DMS153 (cell line): ENCODE measurements around the gene MRM3.
"Not testable (repeated sequence)": the region's sequence is repeated elsewhere in the genome, so short reads cannot be mapped to it uniquely, and the experiment has no call there.

Source experiments
- DNase-seq: peaks from one replicate; lab custom pipeline; 2025; lab: John Stamatoyannopoulos, UW

Gene MRM3

GRCh38 chr17:825216-825615 lies 43.1 kb downstream of the MRM3 start:
- DNase-seq = no peak

DNA sequence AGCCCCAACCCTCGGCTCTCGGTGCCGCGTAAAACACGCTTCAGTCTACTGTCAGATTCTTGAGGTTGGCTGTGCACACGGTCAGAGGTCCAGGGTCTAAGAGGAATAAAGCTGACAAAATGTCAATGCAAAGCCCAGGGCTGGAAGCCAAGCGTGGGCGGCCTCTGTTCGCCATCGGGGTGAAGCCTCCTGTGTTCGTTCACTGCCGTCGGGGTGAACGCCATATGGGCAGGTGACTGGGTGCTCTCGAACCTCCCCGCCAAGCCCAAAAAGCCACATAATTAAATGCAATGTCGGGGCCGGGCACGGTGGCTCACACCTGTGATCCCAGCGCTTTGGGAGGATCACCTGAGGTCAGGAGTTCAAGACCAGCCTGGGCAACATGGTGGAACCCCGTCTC lies 44.6 kb downstream of the MRM3 start:
- no peak for DNase-seq

DNA sequence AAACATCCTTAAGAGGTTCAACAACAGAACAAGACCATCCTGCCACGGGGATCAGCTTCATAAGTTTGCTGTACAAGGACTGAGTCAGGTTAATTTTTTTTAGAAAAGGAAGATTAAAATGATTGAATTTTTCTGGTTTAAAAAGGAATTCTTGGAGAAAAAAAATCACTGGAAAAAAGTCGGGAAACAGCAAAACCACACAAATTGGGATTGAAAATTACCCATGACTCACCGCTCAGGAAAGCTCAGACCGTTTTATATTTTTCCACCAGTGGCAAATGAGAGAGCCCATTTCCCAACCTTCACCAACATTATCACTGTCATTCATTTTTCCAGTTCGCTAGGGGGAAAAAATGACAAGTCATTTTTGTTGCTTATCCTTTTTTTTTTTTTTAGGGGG lies 46.6 kb downstream of the MRM3 start:
- DNase-seq = no peak

DNA sequence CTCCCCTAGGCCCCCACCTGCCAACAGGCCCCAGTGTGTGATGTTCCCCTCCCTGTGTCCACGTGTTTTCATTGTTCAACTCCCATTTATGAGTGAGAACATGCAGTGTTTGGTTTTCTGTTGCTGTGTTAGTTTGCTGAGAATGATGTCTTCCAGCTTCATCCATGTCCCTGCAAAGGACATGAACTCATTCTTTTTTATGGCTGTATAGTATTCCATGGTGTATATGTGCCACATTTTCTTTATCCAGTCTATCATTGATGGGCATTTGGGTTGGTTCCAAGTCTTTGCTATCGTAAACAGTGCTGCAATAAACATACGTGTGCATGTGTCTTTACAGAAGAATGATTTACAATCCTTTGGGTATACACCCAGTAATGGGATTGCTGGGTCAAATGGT lies 47.5 kb downstream of the MRM3 start:
- DNase-seq = not testable (repeated sequence)

GRCh38 chr17:830381-830780 lies 48.2 kb downstream of the MRM3 start:
- no peak for DNase-seq

DNA sequence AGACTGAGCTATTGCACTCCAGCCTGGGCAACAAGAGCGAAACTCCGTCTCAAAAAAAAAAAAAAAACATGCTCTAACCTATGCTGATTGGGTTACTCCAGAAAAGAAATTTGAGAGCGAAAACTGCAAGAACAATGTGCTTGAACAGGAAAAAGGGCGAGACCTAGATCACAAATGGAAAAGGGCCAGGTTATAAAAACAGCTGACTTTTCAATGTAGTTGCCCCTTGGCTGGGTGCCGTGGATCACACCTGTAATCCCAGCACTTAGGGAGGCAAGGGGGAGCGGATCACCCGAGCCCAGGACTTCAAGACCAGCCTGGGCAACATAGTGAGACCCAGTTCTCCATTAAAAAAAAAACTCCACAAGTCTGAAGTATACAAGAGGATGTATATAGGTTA lies 48.8 kb downstream of the MRM3 start:
- DNase-seq = no peak

GRCh38 chr17:834136-834535 lies 52.0 kb downstream of the MRM3 start:
- DNase-seq = no peak

DNA sequence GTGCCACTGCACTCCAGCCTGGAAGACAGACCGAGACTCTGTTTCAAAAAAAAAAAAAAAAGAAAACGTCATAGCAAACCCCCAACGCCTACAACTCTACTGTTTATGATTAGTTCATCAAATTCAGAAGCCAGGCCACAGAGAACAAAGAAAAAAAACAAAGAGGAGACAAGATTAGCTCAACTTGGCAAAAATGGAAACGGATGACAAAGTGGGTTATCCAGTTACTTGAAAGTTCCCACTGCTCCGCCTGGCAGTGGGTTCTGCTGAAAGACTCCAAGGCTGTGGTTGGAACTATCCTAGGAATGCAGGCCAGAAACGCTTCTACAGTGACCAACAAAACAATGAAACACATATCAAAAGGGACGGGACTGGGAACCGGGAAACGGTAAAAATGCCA lies 53.1 kb downstream of the MRM3 start:
- no peak for DNase-seq

- DNase-seq = not testable (repeated sequence)
These were observed 53.6 kb downstream of the MRM3 start for GRCh38 chr17:835721-836120.

- no peak for DNase-seq
These were observed 54.0 kb downstream of the MRM3 start for GRCh38 chr17:836151-836550.

- no peak for DNase-seq
These were observed 56.3 kb downstream of the MRM3 start for GRCh38 chr17:838486-838885.

DNA sequence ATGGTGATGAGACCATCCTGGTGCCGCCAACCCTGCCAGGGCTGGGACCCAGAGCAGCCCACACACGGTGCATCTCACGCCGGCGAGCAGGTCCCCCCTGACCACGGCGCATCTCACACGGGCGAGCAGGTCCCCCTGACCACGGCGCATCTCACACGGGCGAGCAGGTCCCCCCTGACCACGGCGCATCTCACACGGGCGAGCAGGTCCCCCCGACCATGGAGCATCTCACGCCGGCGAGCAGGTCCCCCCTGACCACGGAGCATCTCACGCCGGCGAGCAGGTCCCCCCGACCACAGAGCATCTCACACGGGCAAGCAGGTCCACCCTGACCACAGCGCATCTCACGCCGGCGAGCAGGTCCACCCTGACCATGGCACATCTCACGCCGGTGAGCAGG lies 59.2 kb downstream of the MRM3 start:
- DNase-seq = no peak
